ENCODE data around the gene MT1A. TPM values are rescaled to one million over a fixed set of nuclear protein-coding genes. Genes with fewer than 3 reads are reported as not detected.
"Not testable (repeated sequence)": the region's sequence is repeated elsewhere in the genome, so short reads cannot be mapped to it uniquely, and the experiment has no call there.

Gene MT1A
- total RNA-seq, 1 donor: not detected

- no peak overlapping the region for H3K4me2 ChIP-seq (ENCODE audit: insufficient read depth, low read length)
- no peak for TF ChIP-seq CTCF (IDR thresholded peaks at IDR 0.05; ENCODE audit: extremely low read depth, low read depth, low read length)
- no peak overlapping the region for H2AFZ ChIP-seq (ENCODE audit: low read length)
- H3K27me3 ChIP-seq (ENCODE audit: insufficient read depth, low read length): peaks cover 50% of the 10 kb centered on the region
- H3K27ac ChIP-seq (ENCODE audit: low read depth, low read length): no peak overlapping the region
- no peak overlapping the region for H3K4me3 ChIP-seq (ENCODE audit: insufficient read depth, low read length)
- no peak for DNase-seq (ENCODE audit: insufficient read length, low spot score, missing footprints)
- H4K20me1 ChIP-seq (ENCODE audit: insufficient read depth, low read length): no peaks in the 10 kb centered on the region
- H3K79me2 ChIP-seq (ENCODE audit: insufficient read depth, low read length): no peaks in the 10 kb centered on the region
- no peaks in the 10 kb centered on the region for H3K9me3 ChIP-seq (ENCODE audit: low read depth, low read length)
- H3K4me1 ChIP-seq (ENCODE audit: insufficient read depth, low read length): peaks cover 4% of the 10 kb centered on the region
- no peaks in the 10 kb centered on the region for H3K36me3 ChIP-seq (ENCODE audit: insufficient read depth, low read length)
These were observed 31.6 kb downstream of the MT1A start for GRCh38 chr16:56669840-56670619.

- Histone ChIP-seq H3K27me3 (ENCODE audit: insufficient read depth, low read length) (peaks cover 51% of the 10 kb centered on the region), H3K36me3 (ENCODE audit: insufficient read depth, low read length) (no peaks in the 10 kb centered on the region), H3K79me2 (ENCODE audit: insufficient read depth, low read length) (no peaks in the 10 kb centered on the region), H3K4me2 (ENCODE audit: insufficient read depth, low read length) (no peak overlapping the region), H3K9me3 (ENCODE audit: low read depth, low read length) (no peaks in the 10 kb centered on the region), H4K20me1 (ENCODE audit: insufficient read depth, low read length) (no peaks in the 10 kb centered on the region), H3K27ac (ENCODE audit: low read depth, low read length) (no peak overlapping the region), H3K4me1 (ENCODE audit: insufficient read depth, low read length) (peaks cover 4% of the 10 kb centered on the region), H3K4me3 (ENCODE audit: insufficient read depth, low read length) (no peak overlapping the region), H2AFZ (ENCODE audit: low read length) (no peak overlapping the region)
- no peak for TF ChIP-seq CTCF (IDR thresholded peaks at IDR 0.05; ENCODE audit: extremely low read depth, low read depth, low read length)
- DNase-seq (ENCODE audit: insufficient read length, low spot score, missing footprints): no peak
These were observed 32.1 kb downstream of the MT1A start for GRCh38 chr16:56670620-56670934.

- DNase-seq (ENCODE audit: insufficient read length, low spot score, missing footprints); H3K79me2 ChIP-seq (ENCODE audit: insufficient read depth, low read length); H3K9me3 ChIP-seq (ENCODE audit: low read depth, low read length); H3K4me3 ChIP-seq (ENCODE audit: insufficient read depth, low read length); H4K20me1 ChIP-seq (ENCODE audit: insufficient read depth, low read length); H2AFZ ChIP-seq (ENCODE audit: low read length); H3K4me1 ChIP-seq (ENCODE audit: insufficient read depth, low read length); H3K4me2 ChIP-seq (ENCODE audit: insufficient read depth, low read length); H3K27ac ChIP-seq (ENCODE audit: low read depth, low read length); H3K36me3 ChIP-seq (ENCODE audit: insufficient read depth, low read length): not testable (repeated sequence)
- peaks cover 55% of the 10 kb centered on the region for H3K27me3 ChIP-seq (ENCODE audit: insufficient read depth, low read length)
These were observed 33.2 kb downstream of the MT1A start for GRCh38 chr16:56671691-56672090.

GRCh38 chr16:56672171-56672570 lies 33.7 kb downstream of the MT1A start:
- not testable (repeated sequence) for H3K9me3 ChIP-seq (ENCODE audit: low read depth, low read length); H3K4me3 ChIP-seq (ENCODE audit: insufficient read depth, low read length); H3K27ac ChIP-seq (ENCODE audit: low read depth, low read length); H4K20me1 ChIP-seq (ENCODE audit: insufficient read depth, low read length); H3K4me2 ChIP-seq (ENCODE audit: insufficient read depth, low read length); H3K4me1 ChIP-seq (ENCODE audit: insufficient read depth, low read length); H2AFZ ChIP-seq (ENCODE audit: low read length); DNase-seq (ENCODE audit: insufficient read length, low spot score, missing footprints); H3K36me3 ChIP-seq (ENCODE audit: insufficient read depth, low read length); H3K79me2 ChIP-seq (ENCODE audit: insufficient read depth, low read length)
- H3K27me3 ChIP-seq (ENCODE audit: insufficient read depth, low read length): peaks cover 56% of the 10 kb centered on the region

GRCh38 chr16:56672761-56673536 lies 34.5 kb downstream of the MT1A start:
- H4K20me1 ChIP-seq (ENCODE audit: insufficient read depth, low read length): no peaks in the 10 kb centered on the region
- no peak overlapping the region for H3K27ac ChIP-seq (ENCODE audit: low read depth, low read length)
- no peak for TF ChIP-seq CTCF (IDR thresholded peaks at IDR 0.05; ENCODE audit: extremely low read depth, low read depth, low read length)
- H2AFZ ChIP-seq (ENCODE audit: low read length): no peak overlapping the region
- no peaks in the 10 kb centered on the region for H3K36me3 ChIP-seq (ENCODE audit: insufficient read depth, low read length)
- no peak overlapping the region for H3K4me2 ChIP-seq (ENCODE audit: insufficient read depth, low read length)
- peaks cover 49% of the 10 kb centered on the region for H3K27me3 ChIP-seq (ENCODE audit: insufficient read depth, low read length)
- DNase-seq (ENCODE audit: insufficient read length, low spot score, missing footprints): no peak
- no peaks in the 10 kb centered on the region for H3K9me3 ChIP-seq (ENCODE audit: low read depth, low read length)
- H3K79me2 ChIP-seq (ENCODE audit: insufficient read depth, low read length): no peaks in the 10 kb centered on the region
- peaks cover under 1% of the 10 kb centered on the region for H3K4me1 ChIP-seq (ENCODE audit: insufficient read depth, low read length)
- H3K4me3 ChIP-seq (ENCODE audit: insufficient read depth, low read length): no peak overlapping the region

All from osteoblast (primary cell).